ENCODE data around the gene HES6. TPM values are rescaled to one million over a fixed set of nuclear protein-coding genes. Genes with fewer than 3 reads are reported as not detected.
A peak's percentile ranks its signal among the peaks of the same experiment; 100 is the strongest.

HES6 gene
- total RNA-seq, 4 donors from 2014 or later, result 26.6 to 128 (median 51.1) TPM

DNA sequence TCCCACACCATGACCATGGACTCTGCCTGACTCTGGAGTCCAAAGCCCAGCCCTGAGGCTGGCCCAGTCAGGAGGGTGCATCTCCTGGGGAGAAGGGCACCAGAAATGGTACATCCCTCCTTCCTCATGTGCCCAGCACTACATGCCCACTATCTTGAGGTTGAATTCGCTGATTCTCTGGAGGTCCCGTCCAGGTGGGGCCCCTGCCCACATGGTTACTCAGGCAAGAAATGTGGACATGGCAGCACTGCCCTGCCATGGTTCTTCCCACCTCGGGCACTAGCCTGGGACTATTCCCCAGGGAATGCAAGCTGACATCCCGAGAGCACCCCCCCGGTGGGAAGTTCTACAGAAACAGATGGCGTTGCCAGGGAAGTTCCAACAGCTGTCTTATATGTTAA, 15.3 kb upstream of the HES6 start:
- H3K9me3 ChIP-seq, result no peaks in the 10 kb centered on the region
- no peak for DNase-seq
- H3K4me1 ChIP-seq, result no peaks in the 10 kb centered on the region
- peaks cover 0 to 97% (median 0%) of the 10 kb centered on the region in 3 donors for H3K36me3 ChIP-seq
- no peak overlapping the region for H3K27ac ChIP-seq
- H3K4me3 ChIP-seq, result no peak overlapping the region
- TF ChIP-seq, protein P1, sequence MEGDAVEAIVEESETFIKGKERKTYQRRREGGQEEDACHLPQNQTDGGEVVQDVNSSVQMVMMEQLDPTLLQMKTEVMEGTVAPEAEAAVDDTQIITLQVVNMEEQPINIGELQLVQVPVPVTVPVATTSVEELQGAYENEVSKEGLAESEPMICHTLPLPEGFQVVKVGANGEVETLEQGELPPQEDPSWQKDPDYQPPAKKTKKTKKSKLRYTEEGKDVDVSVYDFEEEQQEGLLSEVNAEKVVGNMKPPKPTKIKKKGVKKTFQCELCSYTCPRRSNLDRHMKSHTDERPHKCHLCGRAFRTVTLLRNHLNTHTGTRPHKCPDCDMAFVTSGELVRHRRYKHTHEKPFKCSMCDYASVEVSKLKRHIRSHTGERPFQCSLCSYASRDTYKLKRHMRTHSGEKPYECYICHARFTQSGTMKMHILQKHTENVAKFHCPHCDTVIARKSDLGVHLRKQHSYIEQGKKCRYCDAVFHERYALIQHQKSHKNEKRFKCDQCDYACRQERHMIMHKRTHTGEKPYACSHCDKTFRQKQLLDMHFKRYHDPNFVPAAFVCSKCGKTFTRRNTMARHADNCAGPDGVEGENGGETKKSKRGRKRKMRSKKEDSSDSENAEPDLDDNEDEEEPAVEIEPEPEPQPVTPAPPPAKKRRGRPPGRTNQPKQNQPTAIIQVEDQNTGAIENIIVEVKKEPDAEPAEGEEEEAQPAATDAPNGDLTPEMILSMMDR (IDR thresholded peaks at IDR 0.05), result no peak
- no peak for TF ChIP-seq POLR2A (IDR thresholded peaks at IDR 0.05)
- no peaks in the 10 kb centered on the region for H3K27me3 ChIP-seq

- no peak overlapping the region for H3K4me3 ChIP-seq
- no peaks in the 10 kb centered on the region for H3K27me3 ChIP-seq
- TF ChIP-seq, protein P1 (IDR thresholded peaks at IDR 0.05), result no peak
- TF ChIP-seq POLR2A (IDR thresholded peaks at IDR 0.05), result no peak
- no peak for DNase-seq
- peaks cover 0 to 98% (median 0%) of the 10 kb centered on the region in 3 donors for H3K36me3 ChIP-seq
- no peaks in the 10 kb centered on the region for H3K9me3 ChIP-seq
- no peak overlapping the region for H3K27ac ChIP-seq
- no peaks in the 10 kb centered on the region for H3K4me1 ChIP-seq
Observed at GRCh38 chr2:238254095-238254723, 14.4 kb upstream of the HES6 start.

- DNase-seq, result peak in 1 of 3 donors; percentile 34
- Histone ChIP-seq H3K4me1 (no peaks in the 10 kb centered on the region), H3K36me3 (peaks cover 0 to 91% (median 0%) of the 10 kb centered on the region in 3 donors)
Observed at GRCh38 chr2:238252766-238253630, 13.2 kb upstream of the HES6 start.

GRCh38 chr2:238251986-238252385, 12.1 kb upstream of the HES6 start:
- H3K27me3 ChIP-seq, result no peaks in the 10 kb centered on the region
- no peak overlapping the region for H3K27ac ChIP-seq
- peaks cover 0 to 89% (median 0%) of the 10 kb centered on the region in 3 donors for H3K36me3 ChIP-seq
- DNase-seq, result no peak
- H3K9me3 ChIP-seq, result no peaks in the 10 kb centered on the region
- H3K4me3 ChIP-seq, result no peak overlapping the region
- no peak for TF ChIP-seq POLR2A (IDR thresholded peaks at IDR 0.05)
- TF ChIP-seq, protein P1 (IDR thresholded peaks at IDR 0.05), result no peak
- H3K4me1 ChIP-seq, result no peaks in the 10 kb centered on the region

More at GRCh38 chr2:238252766-238253630, 13.2 kb upstream of the HES6 start:
- TF ChIP-seq POLR2A (IDR thresholded peaks at IDR 0.05), result no peak
- TF ChIP-seq, protein P1 (IDR thresholded peaks at IDR 0.05), result no peak
- Histone ChIP-seq H3K4me3 (no peak overlapping the region), H3K27ac (no peak overlapping the region), H3K27me3 (no peaks in the 10 kb centered on the region), H3K9me3 (no peaks in the 10 kb centered on the region)

DNA sequence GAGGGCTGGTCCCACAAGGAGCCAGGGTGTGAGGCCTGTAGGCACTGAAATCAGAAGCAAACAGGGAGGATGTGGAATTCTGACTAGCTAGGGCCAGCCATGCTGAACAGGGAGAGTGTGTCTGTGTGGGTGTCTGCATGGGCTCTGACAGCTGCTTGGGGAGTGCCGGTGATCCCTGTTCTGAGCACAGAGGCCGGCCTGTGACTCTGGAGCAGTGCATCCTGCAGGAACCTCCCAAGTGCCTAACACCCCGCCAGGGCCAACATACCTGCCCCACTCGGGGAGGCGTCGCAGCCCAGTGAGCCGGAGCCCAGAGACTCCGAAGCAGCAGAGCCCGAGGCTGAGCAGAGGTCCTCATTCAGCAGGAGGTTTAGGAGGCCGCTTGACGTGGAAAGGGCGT, 11.5 kb upstream of the HES6 start:
- Histone ChIP-seq H3K36me3 (peaks cover 0 to 89% (median 0%) of the 10 kb centered on the region in 3 donors), H3K4me1 (no peaks in the 10 kb centered on the region), H3K9me3 (no peaks in the 10 kb centered on the region), H3K4me3 (no peak overlapping the region), H3K27ac (no peak overlapping the region), H3K27me3 (no peaks in the 10 kb centered on the region)
- TF ChIP-seq, protein P1 (IDR thresholded peaks at IDR 0.05), result no peak
- no peak for TF ChIP-seq POLR2A (IDR thresholded peaks at IDR 0.05)
- DNase-seq, result no peak

Measured in Peyer's patch (tissue), 4 donors.